Fibroblast of lung (primary cell): Measurements from ENCODE around the gene COQ8B.

ENCODE experiments used
- CTCF ChIP-seq, 2 donors: IDR thresholded peaks in 1 of 2; conservative IDR thresholded peaks in 1 of 2; 1 replicate in 1 of 2; 2 replicates in 1 of 2; pipeline ENCODE4 v1.5.1; 2011 to 2012; ENCODE audit warnings: low read length in 2 of 2, control low read depth in 1 of 2, inconsistent platforms in 1 of 2, low read depth in 1 of 2, mild to moderate bottlenecking in 1 of 2
- EZH2 ChIP-seq: IDR thresholded peaks from 2 replicates; pipeline ENCODE4 v1.5.1; 2012; ENCODE audit warnings: low read length, control low read depth, mild to moderate bottlenecking; ENCODE audit errors: missing control alignments

GRCh38 chr19:40714441-40715299, 2.0 kb downstream of the COQ8B start:
- TF ChIP-seq CTCF (conservative IDR thresholded peaks at IDR 0.05 in 1 of 2, IDR thresholded peaks at IDR 0.05 in 1 of 2; ENCODE audit: low read depth in 1 of 2, low read length in 2 of 2) (no peak), EZH2 (no peak)
